ENCODE data around the gene SHQ1.

Gene SHQ1

GRCh38 chr3:72847282-72847681 lies 963 bp downstream of the SHQ1 start:
- no peak for DNase-seq

- DNase-seq: no peak
Observed at GRCh38 chr3:72846166-72846565, 2.1 kb downstream of the SHQ1 start.

- DNase-seq: no peak
Observed at GRCh38 chr3:72844436-72844993, 3.7 kb downstream of the SHQ1 start.

- DNase-seq: no peak
Observed at GRCh38 chr3:72839057-72839456, 9.2 kb downstream of the SHQ1 start.

DNA sequence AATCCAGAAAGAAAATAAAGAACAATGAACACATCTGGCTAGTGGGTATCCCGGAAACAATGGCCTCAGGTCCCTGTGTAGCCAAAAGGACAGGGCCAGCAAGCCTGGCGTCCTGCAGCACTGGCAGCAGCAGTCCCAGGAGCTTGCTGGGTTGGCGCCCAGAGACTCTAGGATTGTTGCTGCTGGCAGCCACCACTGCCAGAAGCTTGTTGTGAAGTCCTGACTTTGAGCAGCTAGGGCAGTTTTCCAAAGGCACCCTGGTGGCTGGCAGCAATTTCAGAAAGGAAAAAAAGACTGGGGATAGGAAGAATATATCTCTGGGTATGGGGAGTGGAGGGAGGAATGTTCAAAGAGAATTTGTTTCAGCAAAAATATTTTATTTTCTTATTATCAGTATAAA lies 11.3 kb downstream of the SHQ1 start:
- no peak for DNase-seq

DNA sequence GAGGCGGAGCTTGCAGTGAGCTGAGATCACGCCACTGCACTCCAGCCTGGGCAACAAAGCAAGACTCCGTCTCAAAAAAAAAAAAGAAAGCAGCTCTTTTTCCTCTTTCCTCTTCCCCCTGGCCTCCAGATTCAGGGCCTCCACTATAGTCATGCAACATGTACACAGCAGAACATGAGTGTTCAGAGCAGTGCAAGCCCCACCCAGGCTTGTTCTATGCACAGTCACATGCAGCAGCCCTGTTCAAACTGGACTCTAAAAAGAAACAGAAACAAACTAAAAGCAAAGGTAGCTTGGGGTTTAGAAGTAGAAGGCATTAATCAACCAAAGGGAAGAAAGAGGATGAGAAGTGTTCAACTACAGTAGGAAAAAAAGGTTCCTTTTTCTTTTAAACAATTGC lies 11.8 kb downstream of the SHQ1 start:
- DNase-seq: no peak

GRCh38 chr3:72830452-72831223 lies 17.6 kb downstream of the SHQ1 start:
- no peak for DNase-seq

GRCh38 chr3:72829701-72830100 lies 18.5 kb downstream of the SHQ1 start:
- DNase-seq: no peak

- DNase-seq: no peak
Observed at GRCh38 chr3:72821161-72821781, 27.0 kb downstream of the SHQ1 start.

GRCh38 chr3:72820415-72820814 lies 27.8 kb downstream of the SHQ1 start:
- no peak for DNase-seq

DNA sequence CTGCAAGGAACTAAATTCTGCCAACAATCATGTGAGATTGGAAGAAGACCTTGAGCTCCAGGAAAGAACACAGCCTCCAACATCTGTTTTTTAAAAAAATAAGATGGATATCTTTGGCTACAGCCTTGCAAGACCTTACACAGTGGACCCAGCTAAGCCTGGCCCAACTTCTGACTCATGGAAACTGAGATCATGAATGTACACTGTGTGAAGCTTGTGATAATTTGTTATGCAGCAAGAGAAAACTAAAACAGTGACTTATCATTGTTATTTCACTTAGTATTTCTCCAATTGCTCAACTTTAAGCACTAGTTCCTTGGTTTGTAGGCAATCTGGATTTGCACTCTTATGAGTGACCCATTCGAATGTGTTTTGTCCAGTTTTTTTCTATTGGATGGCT lies 29.3 kb downstream of the SHQ1 start:
- no peak for DNase-seq

DNA sequence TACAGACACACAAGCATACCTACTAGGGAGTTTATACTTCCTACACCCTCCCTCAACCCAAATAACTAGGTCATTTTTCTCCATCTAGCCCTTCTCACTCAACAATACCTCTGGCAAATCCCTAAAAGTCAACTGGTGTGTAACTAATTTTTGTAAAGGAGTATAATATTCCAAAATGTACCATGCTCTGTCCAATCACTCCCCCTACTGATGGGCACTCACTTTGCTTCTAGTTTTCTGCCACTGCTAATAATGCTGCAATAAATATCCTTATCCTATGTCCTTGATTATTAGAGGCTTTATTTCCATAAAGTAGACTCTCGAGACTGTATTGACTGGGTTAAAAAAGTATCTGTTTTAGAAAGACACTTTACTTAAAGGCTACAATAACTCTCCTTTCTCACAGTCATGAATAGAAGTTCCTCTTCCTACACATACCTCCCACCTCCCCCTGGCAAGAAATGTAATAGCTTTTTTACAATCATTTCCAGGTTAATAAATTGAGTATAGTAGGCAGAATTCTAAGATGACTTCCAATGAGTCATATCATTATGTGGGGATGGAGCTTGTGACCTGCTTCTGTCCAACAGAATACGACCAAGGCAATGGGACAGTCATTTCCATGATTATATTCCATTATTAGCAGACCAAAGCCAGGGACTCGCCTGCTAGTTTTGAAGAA lies 30.0 kb downstream of the SHQ1 start:
- no peak for DNase-seq

GRCh38 chr3:72816862-72817355 lies 31.3 kb downstream of the SHQ1 start:
- no peak for DNase-seq

DNA sequence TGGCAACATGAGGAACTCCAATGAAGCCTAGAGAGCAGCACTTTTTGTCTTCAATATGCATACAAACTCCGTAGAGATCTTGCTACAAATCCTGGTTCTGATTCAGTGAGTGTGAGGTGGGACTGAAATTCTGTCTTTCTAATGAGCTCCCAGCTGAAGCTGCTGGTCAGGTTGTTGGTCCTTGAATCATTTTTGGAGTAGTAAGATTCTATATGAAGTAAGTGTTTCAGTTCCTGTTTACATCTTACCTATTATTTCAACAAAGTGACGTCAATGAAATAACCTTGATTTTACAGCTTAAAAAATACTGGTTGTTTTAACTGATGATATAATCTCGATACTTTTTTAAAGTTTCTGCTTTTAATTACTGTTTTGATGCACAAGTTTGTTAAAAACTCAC lies 33.9 kb downstream of the SHQ1 start:
- DNase-seq: no peak

- DNase-seq: no peak
Observed at GRCh38 chr3:72812201-72812600, 36.0 kb downstream of the SHQ1 start.

DNA sequence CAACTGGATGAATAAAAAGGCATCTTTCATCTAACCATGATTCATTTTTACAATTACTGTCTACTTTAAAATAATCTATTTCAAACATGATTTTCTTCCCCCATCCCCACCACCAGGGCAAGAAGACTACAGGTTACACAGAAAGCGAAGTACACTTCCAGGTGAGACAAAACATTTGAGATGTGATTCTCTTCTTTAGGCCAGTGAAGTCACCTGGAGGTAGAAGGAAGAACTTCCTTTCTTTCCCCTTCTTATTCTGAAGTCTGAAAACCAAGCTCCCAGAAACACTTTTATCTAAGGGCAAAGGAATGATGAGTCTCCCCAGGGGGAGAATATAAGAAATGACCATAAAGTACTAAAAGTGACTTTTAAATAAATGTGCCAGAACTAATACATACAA lies 36.7 kb downstream of the SHQ1 start:
- DNase-seq: no peak

DNA sequence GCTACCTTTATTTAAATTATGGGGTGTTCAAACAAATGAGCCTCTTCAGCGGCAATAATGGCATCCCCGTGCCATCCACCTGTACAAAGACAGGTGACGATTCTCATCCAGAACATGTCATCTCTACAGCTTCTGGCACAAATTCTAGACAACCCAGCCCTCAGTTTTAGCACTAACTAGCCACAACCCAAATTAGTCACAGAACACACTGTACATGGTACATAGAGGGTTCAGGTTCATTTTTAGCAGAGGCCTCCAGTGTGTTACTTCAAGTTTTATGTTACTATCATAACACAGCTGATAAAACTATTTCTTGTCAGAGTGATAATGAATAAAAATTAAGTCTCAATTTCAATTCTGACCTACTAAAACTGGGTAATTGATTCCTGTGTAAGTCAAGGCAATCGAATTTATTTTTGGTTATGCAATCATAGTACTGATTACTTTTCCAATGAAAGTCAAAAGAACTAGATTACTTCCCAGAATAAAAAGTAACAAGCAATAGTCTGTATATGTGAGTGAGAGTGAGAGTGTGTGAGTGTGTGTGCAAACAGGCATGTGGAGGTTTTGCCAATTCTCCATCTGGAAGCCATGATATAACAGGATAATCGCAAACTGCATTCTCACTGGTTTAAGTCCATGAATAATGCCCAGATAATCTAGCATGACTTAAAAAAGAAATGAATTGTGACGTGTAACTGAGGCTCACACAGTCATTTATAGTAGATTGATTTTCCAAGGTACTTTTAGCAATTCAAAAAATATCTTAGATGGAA lies 37.4 kb downstream of the SHQ1 start:
- no peak for DNase-seq

DNA sequence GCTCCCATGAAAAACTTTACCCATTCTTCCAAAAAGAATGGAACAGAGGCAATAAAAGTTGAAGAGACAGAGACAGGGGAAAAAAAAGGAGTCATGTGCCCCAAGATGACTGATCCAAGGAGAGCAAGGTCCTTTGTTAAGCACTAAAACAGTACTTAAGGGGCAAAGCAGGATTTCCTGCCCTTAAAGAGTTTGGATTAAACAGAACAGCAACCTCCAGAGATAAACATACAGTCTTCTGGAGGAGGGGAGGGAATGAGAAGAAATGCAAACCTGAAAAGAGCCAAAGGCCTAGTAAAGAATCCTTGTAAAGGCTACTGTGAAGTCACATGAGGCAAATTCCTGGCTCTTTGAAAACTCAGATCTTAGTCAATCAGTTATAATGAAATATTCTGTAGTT lies 38.2 kb downstream of the SHQ1 start:
- DNase-seq: no peak

GRCh38 chr3:72804361-72804760 lies 43.9 kb downstream of the SHQ1 start:
- DNase-seq: no peak

DNA sequence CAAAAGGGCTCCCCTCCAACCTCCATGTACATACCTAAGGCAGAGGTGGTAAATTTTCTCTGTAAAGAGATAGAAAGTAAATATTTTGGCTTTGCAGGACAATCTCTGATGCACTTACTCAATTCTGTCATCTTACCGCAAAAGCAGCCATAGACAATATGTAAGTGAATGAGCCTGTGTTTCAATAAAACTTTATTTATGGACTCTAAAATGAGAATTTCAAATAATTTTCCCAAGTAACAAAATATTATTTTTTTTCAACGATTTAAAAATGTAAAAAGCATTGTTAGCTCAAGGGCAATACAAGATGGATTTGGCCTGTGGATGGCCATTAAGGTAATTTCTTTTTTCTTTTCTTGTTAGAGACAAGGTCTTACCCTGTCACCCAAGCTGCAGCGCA lies 44.7 kb downstream of the SHQ1 start:
- DNase-seq: no peak

DNA sequence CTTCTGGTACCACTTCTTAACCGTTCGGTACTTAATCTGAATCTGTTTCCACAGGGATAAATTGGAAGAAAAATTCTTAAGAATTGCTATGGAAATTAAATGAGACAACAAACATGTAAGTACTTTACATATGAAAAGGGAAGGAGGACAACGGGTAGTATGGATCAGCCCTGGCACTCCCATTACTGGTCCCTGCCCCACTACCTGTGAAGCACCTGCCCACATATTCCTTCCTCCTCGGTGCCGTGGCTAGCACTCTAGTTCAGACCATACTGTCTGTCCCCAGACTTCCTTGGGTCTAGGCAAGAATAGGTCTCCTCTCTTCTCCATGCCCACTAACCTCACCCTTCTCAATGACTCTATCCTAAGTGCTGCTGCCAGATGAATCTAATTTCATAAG lies 46.2 kb downstream of the SHQ1 start:
- DNase-seq: no peak

- DNase-seq: no peak
Observed at GRCh38 chr3:72800869-72801268, 47.4 kb downstream of the SHQ1 start.

Measured in activated effector memory CD4-positive, alpha-beta T cell treated with Interleukin-2 at 50 U/mL for 16 hours (primary cell).